Ascending aorta (tissue), 2 donors: ENCODE results near the gene CAMTA1. TPM values are rescaled to one million over a fixed set of nuclear protein-coding genes. Genes with fewer than 3 reads are reported as not detected.

Experiments used
- DNase-seq, 2 donors: peaks; one replicate each; pipeline ENCODE4 v3.0.0-alpha.2; 2019; ENCODE audit warnings: low spot score in 2 of 2
- H3K27ac ChIP-seq, 2 donors: fragments of 200-600 bp; sonication (generic); one replicate each; pipeline ENCODE4 v1.5.1; 2016 to 2017; ENCODE audit warnings: mild to moderate bottlenecking in 1 of 2
- H3K27me3 ChIP-seq: fragments of 200-600 bp; sonication (generic); one replicate; pipeline ENCODE4 v1.5.1; 2017
- H3K36me3 ChIP-seq, 2 donors: fragments of 200-600 bp; sonication (generic); one replicate each; pipeline ENCODE4 v1.5.1; 2016
- H3K4me1 ChIP-seq, 2 donors: fragments of 200-600 bp; sonication (generic); one replicate each; pipeline ENCODE4 v1.5.1; 2016 to 2017; ENCODE audit warnings: mild to moderate bottlenecking in 1 of 2
- H3K4me3 ChIP-seq, 2 donors: fragments of 200-600 bp; sonication (generic); one replicate each; pipeline ENCODE4 v1.5.1; 2016 to 2017; ENCODE audit warnings: mild to moderate bottlenecking in 1 of 2
- H3K9me3 ChIP-seq, 2 donors: fragments of 200-600 bp; sonication (generic); one replicate each; pipeline ENCODE4 v1.5.1; 2016
- CTCF ChIP-seq, 3 experiments: fragments of 200-600 bp in 2 of 3; fragments of 450-650 bp in 1 of 3; sonication (generic) in 2 of 3; IDR thresholded peaks; one replicate each; pipeline ENCODE4 v1.5.1; 2016 to 2019; ENCODE audit warnings: antibody characterized with exemption in 3 of 3, mild to moderate bottlenecking in 1 of 3, moderate library complexity in 1 of 3
- intact Hi-C: fragments of 100-400 bp; cut with DNase I; formaldehyde crosslinking; loops from one replicate; pipeline ENCODE4 v1.15.1; 2023
- total RNA-seq: library from RNA; depleted of rRNA; stranded (reverse); fragments of >200 nt; gene quantifications from one replicate; pipeline ENCODE4 v1.1.0, GENCODE V29; 2016

The CAMTA1 gene
- total RNA-seq, 1 donor from 2014 or later: 53.3 TPM

- H3K27ac ChIP-seq: no peak overlapping the region
- no peaks in the 10 kb centered on the region for H3K36me3 ChIP-seq
- no peaks in the 10 kb centered on the region for H3K9me3 ChIP-seq
- no peaks in the 10 kb centered on the region for H3K27me3 ChIP-seq
- H3K4me3 ChIP-seq: no peak overlapping the region
- no peak for DNase-seq
- intact Hi-C loops: no loop called here
- no peak for TF ChIP-seq CTCF (IDR thresholded peaks at IDR 0.05)
- H3K4me1 ChIP-seq: no peaks in the 10 kb centered on the region
These were observed 851.7 kb downstream of the CAMTA1 start for GRCh38 chr1:7636795-7637526.

GRCh38 chr1:7638078-7638477 lies 852.8 kb downstream of the CAMTA1 start:
- TF ChIP-seq CTCF (IDR thresholded peaks at IDR 0.05): no peak
- Histone ChIP-seq H3K36me3 (no peaks in the 10 kb centered on the region), H3K27ac (no peak overlapping the region), H3K9me3 (no peaks in the 10 kb centered on the region), H3K4me3 (no peak overlapping the region), H3K4me1 (no peaks in the 10 kb centered on the region), H3K27me3 (no peaks in the 10 kb centered on the region)
- intact Hi-C loops: no loop called here
- DNase-seq: no peak

GRCh38 chr1:7639435-7640131 lies 854.3 kb downstream of the CAMTA1 start:
- DNase-seq: no peak
- H3K27me3 ChIP-seq: no peaks in the 10 kb centered on the region
- no peaks in the 10 kb centered on the region for H3K9me3 ChIP-seq
- H3K4me3 ChIP-seq: no peak overlapping the region
- H3K36me3 ChIP-seq: no peaks in the 10 kb centered on the region
- H3K4me1 ChIP-seq: no peaks in the 10 kb centered on the region
- intact Hi-C loops: no loop called here
- no peak overlapping the region for H3K27ac ChIP-seq
- no peak for TF ChIP-seq CTCF (IDR thresholded peaks at IDR 0.05)

- Histone ChIP-seq H3K27ac (no peak overlapping the region), H3K36me3 (no peaks in the 10 kb centered on the region), H3K4me3 (no peak overlapping the region), H3K9me3 (no peaks in the 10 kb centered on the region), H3K27me3 (no peaks in the 10 kb centered on the region), H3K4me1 (no peaks in the 10 kb centered on the region)
- DNase-seq: no peak
- intact Hi-C loops: no loop called here
- no peak for TF ChIP-seq CTCF (IDR thresholded peaks at IDR 0.05)
These were observed 855.1 kb downstream of the CAMTA1 start for GRCh38 chr1:7640350-7640749.

GRCh38 chr1:7640920-7641585 lies 855.8 kb downstream of the CAMTA1 start:
- TF ChIP-seq CTCF (IDR thresholded peaks at IDR 0.05): no peak
- DNase-seq: no peak
- Histone ChIP-seq H3K27ac (no peak overlapping the region), H3K36me3 (no peaks in the 10 kb centered on the region), H3K4me1 (no peaks in the 10 kb centered on the region), H3K9me3 (no peaks in the 10 kb centered on the region), H3K27me3 (no peaks in the 10 kb centered on the region), H3K4me3 (no peak overlapping the region)
- intact Hi-C loops: no loop called here
